ENCODE results near the gene AMPD2. TPM values are rescaled to one million over a fixed set of nuclear protein-coding genes. Genes with fewer than 3 reads are reported as not detected.

Gene AMPD2
- total RNA-seq, 1 donor = 59.4 TPM

- peaks cover 27% of the 10 kb centered on the region for H3K4me1 ChIP-seq (ENCODE audit: insufficient read depth, low read length)
- peaks cover 55% of the 10 kb centered on the region for H3K36me3 ChIP-seq (ENCODE audit: insufficient read depth, low read length)
- no peaks in the 10 kb centered on the region for H3K27me3 ChIP-seq (ENCODE audit: insufficient read depth, low read length)
- no peak overlapping the region for H3K4me3 ChIP-seq (ENCODE audit: insufficient read depth, low read length)
- DNase-seq (ENCODE audit: insufficient read length, low spot score, missing footprints) = no peak
- H3K9me3 ChIP-seq (ENCODE audit: low read depth, low read length) = no peaks in the 10 kb centered on the region
- no peak for TF ChIP-seq CTCF (IDR thresholded peaks at IDR 0.05; ENCODE audit: extremely low read depth, low read depth, low read length)
- no peak overlapping the region for H3K4me2 ChIP-seq (ENCODE audit: insufficient read depth, low read length)
- H3K27ac ChIP-seq (ENCODE audit: low read depth, low read length) = no peak overlapping the region
- H3K79me2 ChIP-seq (ENCODE audit: insufficient read depth, low read length) = peaks cover 46% of the 10 kb centered on the region
- H2AFZ ChIP-seq (ENCODE audit: low read length) = no peak overlapping the region
- H4K20me1 ChIP-seq (ENCODE audit: insufficient read depth, low read length) = peaks cover 60% of the 10 kb centered on the region
These were observed 7.2 kb downstream of the AMPD2 start for GRCh38 chr1:109626682-109627408.

- H3K4me2 ChIP-seq (ENCODE audit: insufficient read depth, low read length) = no peak overlapping the region
- H3K27me3 ChIP-seq (ENCODE audit: insufficient read depth, low read length) = no peaks in the 10 kb centered on the region
- no peak for DNase-seq (ENCODE audit: insufficient read length, low spot score, missing footprints)
- H4K20me1 ChIP-seq (ENCODE audit: insufficient read depth, low read length) = peaks cover 52% of the 10 kb centered on the region
- H3K9me3 ChIP-seq (ENCODE audit: low read depth, low read length) = no peaks in the 10 kb centered on the region
- no peak overlapping the region for H3K4me3 ChIP-seq (ENCODE audit: insufficient read depth, low read length)
- peaks cover 65% of the 10 kb centered on the region for H3K36me3 ChIP-seq (ENCODE audit: insufficient read depth, low read length)
- H3K4me1 ChIP-seq (ENCODE audit: insufficient read depth, low read length) = peaks cover 17% of the 10 kb centered on the region
- H2AFZ ChIP-seq (ENCODE audit: low read length) = no peak overlapping the region
- no peak for TF ChIP-seq CTCF (IDR thresholded peaks at IDR 0.05; ENCODE audit: extremely low read depth, low read depth, low read length)
- peaks cover 36% of the 10 kb centered on the region for H3K79me2 ChIP-seq (ENCODE audit: insufficient read depth, low read length)
- H3K27ac ChIP-seq (ENCODE audit: low read depth, low read length) = peak overlapping the region; percentile 37
These were observed 8.2 kb downstream of the AMPD2 start for GRCh38 chr1:109627692-109628399.

GRCh38 chr1:109628540-109629321 is 9.1 kb downstream of the AMPD2 start:
- Histone ChIP-seq H3K27me3 (ENCODE audit: insufficient read depth, low read length) (no peaks in the 10 kb centered on the region), H3K36me3 (ENCODE audit: insufficient read depth, low read length) (peaks cover 67% of the 10 kb centered on the region), H3K79me2 (ENCODE audit: insufficient read depth, low read length) (peaks cover 27% of the 10 kb centered on the region), H2AFZ (ENCODE audit: low read length) (no peak overlapping the region), H3K4me2 (ENCODE audit: insufficient read depth, low read length) (no peak overlapping the region), H4K20me1 (ENCODE audit: insufficient read depth, low read length) (peaks cover 43% of the 10 kb centered on the region), H3K4me3 (ENCODE audit: insufficient read depth, low read length) (no peak overlapping the region), H3K4me1 (ENCODE audit: insufficient read depth, low read length) (peaks cover 8% of the 10 kb centered on the region), H3K9me3 (ENCODE audit: low read depth, low read length) (no peaks in the 10 kb centered on the region), H3K27ac (ENCODE audit: low read depth, low read length) (peak overlapping the region; percentile 37)
- DNase-seq (ENCODE audit: insufficient read length, low spot score, missing footprints) = peak; percentile 81
- no peak for TF ChIP-seq CTCF (IDR thresholded peaks at IDR 0.05; ENCODE audit: extremely low read depth, low read depth, low read length)
